Lower leg skin (tissue), 3 donors: Measurements from ENCODE around the gene NAA38.

Experiments
- CTCF ChIP-seq, 3 donors: fragments of 450-650 bp; IDR thresholded peaks; one replicate each; pipeline ENCODE4 v1.5.1; 2016; ENCODE audit warnings: antibody characterized with exemption in 3 of 3, mild to moderate bottlenecking in 3 of 3, moderate library complexity in 2 of 3
- POLR2A ChIP-seq, 2 donors: fragments of 450-650 bp; IDR thresholded peaks; one replicate each; pipeline ENCODE4 v1.6.1; 2016 to 2017; ENCODE audit warnings: antibody characterized with exemption in 2 of 2, mild to moderate bottlenecking in 1 of 2, moderate library complexity in 1 of 2

- no peak for TF ChIP-seq CTCF (IDR thresholded peaks at IDR 0.05)
- TF ChIP-seq POLR2A (IDR thresholded peaks at IDR 0.05) = no peak
These were observed 24.7 kb upstream of the NAA38 start for GRCh38 chr17:7882068-7882467.
